IMR-90 (cell line): ENCODE data around the gene COL19A1. TPM values are rescaled to one million over a fixed set of nuclear protein-coding genes. Genes with fewer than 3 reads are reported as not detected.

Experiments used
- ATAC-seq: fragments of 200-7000 bp; cut with Tn5 transposase; 2 replicates; pipeline ENCODE4 v1.9.1; 2020; ENCODE audit warnings: low read depth, mild to moderate bottlenecking, moderate library complexity
- BruUV-seq: library from RNA; stranded (reverse); fragments of 400-500 nt; replicated peaks from 2 replicates; lab custom pipeline; 2021; lab: Mats Ljungman, UMichigan
- CTCF ChIA-PET: fragments of 300-600 bp; formaldehyde crosslinking; extraction: SDS; loops from one replicate; lab custom pipeline; 2021; ENCODE audit warnings: antibody characterized with exemption; lab: Yijun Ruan, JAX
- POLR2A ChIA-PET: fragments of 300-600 bp; sonication (Branson Sonifier 250); formaldehyde crosslinking; loops from one replicate; lab custom pipeline; 2022; ENCODE audit warnings: antibody characterized with exemption; ENCODE audit not compliant: unreplicated experiment; lab: Charles Lee
- DNase-seq: peaks from one replicate; pipeline ENCODE4 v3.0.0; 2013
- H2AFZ ChIP-seq: replicated peaks from 2 replicates; pipeline ENCODE3; 2013; ENCODE audit warnings: low read length, mild to moderate bottlenecking; ENCODE audit not compliant: poor library complexity
- H2AK5ac ChIP-seq: 2 replicates; pipeline ENCODE4 v1.6.1; 2013; ENCODE audit warnings: low read depth, low read length, inconsistent platforms
- H2AK9ac ChIP-seq: replicated peaks from 2 replicates; pipeline ENCODE3; 2013; ENCODE audit warnings: mild to moderate bottlenecking, low read depth, low read length, moderate library complexity; ENCODE audit not compliant: poor library complexity
- H2BK120ac ChIP-seq: 2 replicates; pipeline ENCODE4 v1.6.1; 2013; ENCODE audit warnings: low read depth, low read length, inconsistent platforms
- H2BK15ac ChIP-seq: 3 replicates; pipeline ENCODE4 v1.6.1; 2013; ENCODE audit warnings: low read depth, low read length, inconsistent platforms
- H2BK20ac ChIP-seq: 2 replicates; pipeline ENCODE4 v1.6.1; 2013; ENCODE audit warnings: low read depth, mild to moderate bottlenecking, inconsistent platforms, low read length, moderate library complexity
- H2BK5ac ChIP-seq: 2 replicates; pipeline ENCODE4 v1.6.1; 2013; ENCODE audit warnings: mild to moderate bottlenecking, low read depth, low read length, inconsistent platforms; ENCODE audit not compliant: poor library complexity, severe bottlenecking
- H3K14ac ChIP-seq: replicated peaks from 2 replicates; pipeline ENCODE4 v1.6.1; 2013; ENCODE audit warnings: low read depth, low read length, inconsistent platforms
- H3K18ac ChIP-seq: 2 replicates; pipeline ENCODE4 v1.6.1; 2013; ENCODE audit warnings: low read depth, low read length, control low read depth
- H3K23ac ChIP-seq: 2 replicates; pipeline ENCODE4 v1.6.1; 2013; ENCODE audit warnings: low read depth, low read length, inconsistent platforms
- H3K27ac ChIP-seq: 2 replicates; pipeline ENCODE4 v1.5.1; 2013; ENCODE audit warnings: mild to moderate bottlenecking, control low read depth, low read length; ENCODE audit not compliant: insufficient read depth
- H3K27me3 ChIP-seq: 2 replicates; pipeline ENCODE4 v1.6.1; 2013; ENCODE audit warnings: low read length; ENCODE audit not compliant: control insufficient read depth, insufficient read depth
- H3K36me3 ChIP-seq: 2 replicates; pipeline ENCODE4 v1.6.1; 2013; ENCODE audit warnings: low read length, mixed read lengths; ENCODE audit not compliant: control insufficient read depth, insufficient read depth
- H3K4ac ChIP-seq: 2 replicates; pipeline ENCODE4 v1.6.1; 2013; ENCODE audit warnings: low read depth, low read length, inconsistent platforms
- H3K4me1 ChIP-seq: 2 replicates; pipeline ENCODE4 v1.6.1; 2013; ENCODE audit warnings: low read length, mixed read lengths; ENCODE audit not compliant: control insufficient read depth, insufficient read depth
- H3K4me2 ChIP-seq: 2 replicates; pipeline ENCODE4 v1.6.1; 2013; ENCODE audit warnings: low read depth, mild to moderate bottlenecking, control low read depth, low read length, moderate library complexity
- H3K4me3 ChIP-seq: 2 replicates; pipeline ENCODE4 v1.5.1; 2013; ENCODE audit warnings: low read depth, mild to moderate bottlenecking, control low read depth, low read length, moderate library complexity; ENCODE audit not compliant: insufficient read depth
- H3K56ac ChIP-seq: 2 replicates; pipeline ENCODE4 v1.6.1; 2013; ENCODE audit warnings: low read length, inconsistent platforms; ENCODE audit not compliant: insufficient read depth; ENCODE audit errors: extremely low read depth
- H3K79me1 ChIP-seq, 2 experiments: 2 replicates each; pipeline ENCODE4 v1.6.1; 2013; ENCODE audit warnings: low read length in 2 of 2, inconsistent platforms in 1 of 2, low read depth in 1 of 2
- H3K9ac ChIP-seq: 2 replicates; pipeline ENCODE4 v1.6.1; 2013; ENCODE audit warnings: low read depth, low read length, control low read depth
- H3K9me1 ChIP-seq: 2 replicates; pipeline ENCODE4 v1.6.1; 2013; ENCODE audit warnings: low read length, inconsistent platforms; ENCODE audit not compliant: insufficient read depth
- H3K9me3 ChIP-seq: 2 replicates; pipeline ENCODE4 v1.6.1; 2013; ENCODE audit warnings: low read length; ENCODE audit not compliant: control insufficient read depth, insufficient read depth
- H4K20me1 ChIP-seq: 2 replicates; pipeline ENCODE4 v1.6.1; 2013; ENCODE audit warnings: low read length, inconsistent platforms; ENCODE audit not compliant: insufficient read depth
- H4K5ac ChIP-seq: 2 replicates; pipeline ENCODE4 v1.6.1; 2013; ENCODE audit warnings: mild to moderate bottlenecking, low read depth, low read length, control low read depth
- H4K8ac ChIP-seq, 2 experiments: 2 replicates each; pipeline ENCODE4 v1.6.1; 2013; ENCODE audit warnings: low read depth in 2 of 2, low read length in 2 of 2, control low read depth in 1 of 2, inconsistent platforms in 1 of 2
- H4K91ac ChIP-seq: 2 replicates; pipeline ENCODE4 v1.6.1; 2013; ENCODE audit warnings: low read depth, low read length, inconsistent platforms; ENCODE audit not compliant: insufficient read depth
- BHLHE40 ChIP-seq: fragments of 150-350 bp; IDR thresholded peaks from 2 replicates; pipeline ENCODE4 v1.6.1; 2016; ENCODE audit warnings: mild to moderate bottlenecking, low read depth, low read length
- CEBPB ChIP-seq: IDR thresholded peaks from 2 replicates; pipeline ENCODE4 v1.6.1; 2012; ENCODE audit warnings: low read depth, low read length, improper control_type of control experiment
- CHD1 ChIP-seq: IDR thresholded peaks from 2 replicates; pipeline ENCODE4 v1.6.1; 2012; ENCODE audit warnings: low read depth, low read length, improper control_type of control experiment
- FOS ChIP-seq: fragments of 150-350 bp; IDR thresholded peaks from 2 replicates; pipeline ENCODE4 v1.6.1; 2016; ENCODE audit warnings: low read depth, low read length
- MAFK ChIP-seq: IDR thresholded peaks from 2 replicates; pipeline ENCODE4 v1.6.1; 2012; ENCODE audit warnings: low read depth, low read length, improper control_type of control experiment
- MAZ ChIP-seq: IDR thresholded peaks from 2 replicates; pipeline ENCODE4 v1.6.1; 2012; ENCODE audit warnings: low read depth, mild to moderate bottlenecking, low read length, improper control_type of control experiment, moderate library complexity, borderline replicate concordance
- MXI1 ChIP-seq: IDR thresholded peaks from 2 replicates; pipeline ENCODE4 v1.6.1; 2012; ENCODE audit warnings: low read depth, mild to moderate bottlenecking, low read length, moderate library complexity, borderline replicate concordance
- NFE2L2 ChIP-seq: fragments of 150-350 bp; IDR thresholded peaks from 2 replicates; pipeline ENCODE4 v1.6.1; 2016; ENCODE audit warnings: low read depth, mild to moderate bottlenecking, low read length
- POLR2A ChIP-seq: IDR thresholded peaks from 2 replicates; pipeline ENCODE4 v1.6.1; 2012; ENCODE audit warnings: mild to moderate bottlenecking, low read depth, low read length
- RAD21 ChIP-seq: IDR thresholded peaks from 2 replicates; pipeline ENCODE4 v1.6.1; 2012; ENCODE audit warnings: low read length, improper control_type of control experiment
- RCOR1 ChIP-seq: IDR thresholded peaks from 2 replicates; pipeline ENCODE4 v1.6.1; 2012; ENCODE audit warnings: mild to moderate bottlenecking, low read length, improper control_type of control experiment; ENCODE audit not compliant: insufficient replicate concordance
- RFX5 ChIP-seq: IDR thresholded peaks from 2 replicates; pipeline ENCODE4 v1.8.0; 2012; ENCODE audit warnings: low read depth, mild to moderate bottlenecking, low read length, moderate library complexity
- SMC3 ChIP-seq: fragments of 150-350 bp; IDR thresholded peaks from 2 replicates; pipeline ENCODE4 v1.6.1; 2016; ENCODE audit warnings: low read depth, mild to moderate bottlenecking, antibody characterized with exemption, low read length, moderate library complexity
- WGBS, 2 experiments: methylation state at CpG; one replicate each; pipeline versions ENCODE4 v1.1.5 to v1.1.7; 2013; ENCODE audit warnings: missing lambda C conversion rate in 2 of 2; ENCODE audit not compliant: insufficient read length in 1 of 2; ENCODE audit errors: extremely low coverage in 2 of 2; 5-methylcytosine and 5-hydroxymethylcytosine counted together
- dilution Hi-C: fragments of 300-500 bp; cut with HindIII; formaldehyde crosslinking; loops from one replicate; pipeline ENCODE4 v1.14.3; 2018; ENCODE audit warnings: low sequenced_read_pairs; ENCODE audit not compliant: unreplicated experiment
- in situ Hi-C: fragments of 300-500 bp; cut with MboI; formaldehyde crosslinking; loops from 3 replicates; pipeline ENCODE4 v1.14.3; 2019; ENCODE audit warnings: low sequenced_read_pairs, inconsistent platforms, mixed read lengths
- intact Hi-C: fragments of 100-400 bp; cut with micrococcal nuclease; formaldehyde crosslinking; loops from 2 replicates; pipeline ENCODE4 v1.10.0; 2022
- polyA plus RNA-seq, 3 experiments: library from polyadenylated mRNA; depleted of rRNA; stranded (reverse); fragments of >200 nt; gene quantifications; 2 replicates each; pipeline ENCODE4 v1.2.3, GENCODE V29; 2012; ENCODE audit warnings: low replicate concordance in 1 of 3
- total RNA-seq: library from RNA; depleted of rRNA; stranded (reverse); fragments of >200 nt; gene quantifications from 2 replicates; pipeline ENCODE4 v1.2.3, GENCODE V29; 2012
- TF ChIP-seq, protein P1 (sequence below): fragments of 150-350 bp; IDR thresholded peaks from 2 replicates; pipeline ENCODE4 v1.6.1; 2017; ENCODE audit warnings: mild to moderate bottlenecking, antibody characterized with exemption, low read length, low read depth
- TF ChIP-seq, protein P2 (sequence below): conservative IDR thresholded peaks from 2 replicates; pipeline ENCODE4 v1.5.1; 2012; ENCODE audit warnings: mild to moderate bottlenecking, low read depth, low read length, improper control_type of control experiment
- TF ChIP-seq, protein P3 (sequence below): fragments of 150-350 bp; IDR thresholded peaks from 2 replicates; pipeline ENCODE4 v1.6.1; 2016; ENCODE audit warnings: low read depth, mild to moderate bottlenecking, low read length, moderate library complexity, borderline replicate concordance

The COL19A1 gene
- total and polyA plus RNA-seq, 2 of the 4 experiments (the other 2 are of a cell fraction) = under 0.01 TPM; not detected in 1

DNA sequence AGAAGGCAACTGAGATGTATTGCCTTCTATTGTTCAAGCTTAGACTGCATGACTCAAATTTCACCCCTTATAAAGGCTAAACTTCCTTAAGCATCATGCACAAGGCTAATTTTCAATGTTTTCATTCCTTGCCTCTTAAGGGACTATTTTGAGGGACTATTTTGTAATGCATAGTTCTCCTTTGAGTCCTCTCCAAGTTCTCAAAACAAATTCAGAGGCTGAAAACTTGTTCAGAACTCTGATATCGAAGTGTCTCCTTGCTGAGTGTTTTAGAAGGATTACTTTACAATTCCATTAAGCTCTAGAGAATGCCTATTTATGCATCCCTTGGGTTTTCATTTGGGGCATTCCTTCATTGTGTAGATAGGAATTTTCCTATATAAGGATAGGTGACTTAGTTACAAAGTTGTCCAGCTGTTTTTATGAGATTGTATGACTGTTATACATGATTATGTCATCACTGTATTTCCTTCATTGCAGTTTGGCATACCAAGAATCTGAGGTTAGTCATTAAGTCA, 41.7 kb downstream of the COL19A1 start:
- Histone ChIP-seq H4K91ac (no peak overlapping the region), H3K79me1 (no peaks in the 10 kb centered on the region), H3K4ac (no peak overlapping the region), H3K4me2 (no peak overlapping the region), H4K5ac (no peak overlapping the region), H4K20me1 (no peaks in the 10 kb centered on the region), H2AK9ac (no peak overlapping the region), H3K56ac (no peak overlapping the region), H2BK120ac (no peak overlapping the region), H3K4me1 (no peaks in the 10 kb centered on the region), H3K9me3 (no peaks in the 10 kb centered on the region), H2AFZ (no peak overlapping the region), H3K36me3 (no peaks in the 10 kb centered on the region), H3K9ac (no peak overlapping the region), H4K8ac (no peak overlapping the region), H3K14ac (no peak overlapping the region), H3K23ac (no peak overlapping the region), H3K18ac (no peak overlapping the region), H3K27me3 (no peaks in the 10 kb centered on the region), H3K9me1 (no peaks in the 10 kb centered on the region), H2BK20ac (no peak overlapping the region), H3K4me3 (no peak overlapping the region), H3K27ac (no peak overlapping the region), H2AK5ac (no peak overlapping the region), H2BK5ac (no peak overlapping the region), H2BK15ac (no peak overlapping the region)
- ChIA-PET CTCF (no interaction called here), POLR2A (no interaction called here)
- intact Hi-C loops (no loop called here), in situ Hi-C loops (no loop called here), dilution Hi-C loops (no loop called here)
- DNase-seq = peak; percentile 26
- ATAC-seq = peak; percentile 72
- BruUV-seq = no TSS peak
- TF ChIP-seq MAFK (no peak), MXI1 (no peak), FOS (no peak), RCOR1 (no peak), BHLHE40 (no peak), RFX5 (no peak), CHD1 (no peak), RAD21 (no peak), MAZ (no peak), CEBPB (no peak), POLR2A (no peak), NFE2L2 (no peak), SMC3 (no peak)
- TF ChIP-seq, protein P1, sequence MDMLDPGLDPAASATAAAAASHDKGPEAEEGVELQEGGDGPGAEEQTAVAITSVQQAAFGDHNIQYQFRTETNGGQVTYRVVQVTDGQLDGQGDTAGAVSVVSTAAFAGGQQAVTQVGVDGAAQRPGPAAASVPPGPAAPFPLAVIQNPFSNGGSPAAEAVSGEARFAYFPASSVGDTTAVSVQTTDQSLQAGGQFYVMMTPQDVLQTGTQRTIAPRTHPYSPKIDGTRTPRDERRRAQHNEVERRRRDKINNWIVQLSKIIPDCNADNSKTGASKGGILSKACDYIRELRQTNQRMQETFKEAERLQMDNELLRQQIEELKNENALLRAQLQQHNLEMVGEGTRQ = no peak
- TF ChIP-seq, protein P2, sequence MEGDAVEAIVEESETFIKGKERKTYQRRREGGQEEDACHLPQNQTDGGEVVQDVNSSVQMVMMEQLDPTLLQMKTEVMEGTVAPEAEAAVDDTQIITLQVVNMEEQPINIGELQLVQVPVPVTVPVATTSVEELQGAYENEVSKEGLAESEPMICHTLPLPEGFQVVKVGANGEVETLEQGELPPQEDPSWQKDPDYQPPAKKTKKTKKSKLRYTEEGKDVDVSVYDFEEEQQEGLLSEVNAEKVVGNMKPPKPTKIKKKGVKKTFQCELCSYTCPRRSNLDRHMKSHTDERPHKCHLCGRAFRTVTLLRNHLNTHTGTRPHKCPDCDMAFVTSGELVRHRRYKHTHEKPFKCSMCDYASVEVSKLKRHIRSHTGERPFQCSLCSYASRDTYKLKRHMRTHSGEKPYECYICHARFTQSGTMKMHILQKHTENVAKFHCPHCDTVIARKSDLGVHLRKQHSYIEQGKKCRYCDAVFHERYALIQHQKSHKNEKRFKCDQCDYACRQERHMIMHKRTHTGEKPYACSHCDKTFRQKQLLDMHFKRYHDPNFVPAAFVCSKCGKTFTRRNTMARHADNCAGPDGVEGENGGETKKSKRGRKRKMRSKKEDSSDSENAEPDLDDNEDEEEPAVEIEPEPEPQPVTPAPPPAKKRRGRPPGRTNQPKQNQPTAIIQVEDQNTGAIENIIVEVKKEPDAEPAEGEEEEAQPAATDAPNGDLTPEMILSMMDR = no peak
- TF ChIP-seq, protein P3, sequence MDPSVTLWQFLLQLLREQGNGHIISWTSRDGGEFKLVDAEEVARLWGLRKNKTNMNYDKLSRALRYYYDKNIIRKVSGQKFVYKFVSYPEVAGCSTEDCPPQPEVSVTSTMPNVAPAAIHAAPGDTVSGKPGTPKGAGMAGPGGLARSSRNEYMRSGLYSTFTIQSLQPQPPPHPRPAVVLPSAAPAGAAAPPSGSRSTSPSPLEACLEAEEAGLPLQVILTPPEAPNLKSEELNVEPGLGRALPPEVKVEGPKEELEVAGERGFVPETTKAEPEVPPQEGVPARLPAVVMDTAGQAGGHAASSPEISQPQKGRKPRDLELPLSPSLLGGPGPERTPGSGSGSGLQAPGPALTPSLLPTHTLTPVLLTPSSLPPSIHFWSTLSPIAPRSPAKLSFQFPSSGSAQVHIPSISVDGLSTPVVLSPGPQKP = no peak
- WGBS, 2 experiments = no CpG with 5 or more reads among the region's 1 CpG
